CD4-positive, alpha-beta memory T cell (primary cell): ENCODE measurements around the gene RNF220. TPM values are rescaled to one million over a fixed set of nuclear protein-coding genes. Genes with fewer than 3 reads are reported as not detected.

Experiments
- CTCF ChIA-PET: fragments of 350-600 bp; sonication (Branson Sonifier 250); formaldehyde crosslinking; loops from one replicate; lab custom pipeline; 2021; ENCODE audit warnings: inconsistent platforms; ENCODE audit not compliant: partially characterized antibody; lab: Charles Lee
- POLR2A ChIA-PET: fragments of 350-600 bp; sonication (Branson Sonifier 250); formaldehyde crosslinking; loops from one replicate; lab custom pipeline; 2021; ENCODE audit not compliant: partially characterized antibody; lab: Charles Lee
- DNase-seq, 5 donors: peaks; one replicate each; pipeline versions ENCODE4 v3.0.0 to v3.0.0-alpha.2; 2020 to 2022; ENCODE audit warnings: mixed read lengths in 1 of 5
- H3K27ac ChIP-seq: one replicate; pipeline ENCODE4 v1.7.0; 2013; ENCODE audit warnings: low read depth, low read length
- H3K27me3 ChIP-seq: 2 replicates; pipeline ENCODE4 v1.7.0; 2013; ENCODE audit warnings: mild to moderate bottlenecking, low read length, moderate library complexity; ENCODE audit not compliant: insufficient read depth
- H3K36me3 ChIP-seq: 2 replicates; pipeline ENCODE4 v1.7.0; 2013; ENCODE audit warnings: mild to moderate bottlenecking, low read length, moderate library complexity; ENCODE audit not compliant: insufficient read depth
- H3K4me1 ChIP-seq: 2 replicates; pipeline ENCODE4 v1.7.0; 2013; ENCODE audit warnings: mild to moderate bottlenecking, low read length, moderate library complexity; ENCODE audit not compliant: insufficient read depth
- H3K4me3 ChIP-seq, 2 donors: one replicate each; pipeline ENCODE4 v1.7.0; 2013; ENCODE audit warnings: low read length in 2 of 2, mild to moderate bottlenecking in 1 of 2
- H3K9me3 ChIP-seq, 2 donors: one replicate each; pipeline ENCODE4 v1.7.0; 2013; ENCODE audit warnings: low read length in 2 of 2, control low read depth in 1 of 2; ENCODE audit not compliant: control insufficient read depth in 1 of 2
- H3K27ac Mint-ChIP-seq, 7 donors: one replicate each; pipeline ENCODE4 v1.8.0; 2020 to 2021; ENCODE audit warnings: mixed read lengths in 7 of 7, mild to moderate bottlenecking in 6 of 7, inconsistent platforms in 3 of 7, moderate library complexity in 3 of 7
- H3K27me3 Mint-ChIP-seq, 2 donors: one replicate each; pipeline ENCODE4 v1.8.0; 2020 to 2021; ENCODE audit warnings: mixed read lengths in 2 of 2
- H3K36me3 Mint-ChIP-seq, 2 donors: one replicate each; pipeline ENCODE4 v1.8.0; 2020 to 2021; ENCODE audit warnings: mixed read lengths in 2 of 2, inconsistent platforms in 1 of 2, mild to moderate bottlenecking in 1 of 2
- H3K4me1 Mint-ChIP-seq, 4 donors: one replicate each; pipeline ENCODE4 v1.8.0; 2020 to 2021; ENCODE audit warnings: mixed read lengths in 4 of 4, mild to moderate bottlenecking in 1 of 4
- H3K4me3 Mint-ChIP-seq, 8 donors: one replicate each; pipeline ENCODE4 v1.8.0; 2020 to 2021; ENCODE audit warnings: mixed read lengths in 8 of 8, mild to moderate bottlenecking in 7 of 8, moderate library complexity in 6 of 8, inconsistent platforms in 3 of 8
- H3K9me3 Mint-ChIP-seq, 8 donors: one replicate each; pipeline ENCODE4 v1.8.0; 2020 to 2021; ENCODE audit warnings: mixed read lengths in 8 of 8, mild to moderate bottlenecking in 5 of 8, inconsistent platforms in 3 of 8, moderate library complexity in 1 of 8
- intact Hi-C: fragments of 100-400 bp; cut with micrococcal nuclease; formaldehyde crosslinking; loops from one replicate; pipeline ENCODE4 v1.15.1; 2023
- polyA plus RNA-seq, 2 donors: library from polyadenylated mRNA; unstranded; fragments of 300-500 nt; fragmentation: Illumina TruSeq; gene quantifications; one replicate each; pipeline ENCODE4 v1.2.3, GENCODE V29; 2021
- total RNA-seq, 2 experiments: library from RNA; stranded (reverse); gene quantifications; one replicate each; pipeline ENCODE4 v1.2.3, GENCODE V29; 2021

RNF220 gene
- total and polyA plus RNA-seq, 4 experiments from 2014 or later: 74.7 to 125 (median 111) TPM

DNA sequence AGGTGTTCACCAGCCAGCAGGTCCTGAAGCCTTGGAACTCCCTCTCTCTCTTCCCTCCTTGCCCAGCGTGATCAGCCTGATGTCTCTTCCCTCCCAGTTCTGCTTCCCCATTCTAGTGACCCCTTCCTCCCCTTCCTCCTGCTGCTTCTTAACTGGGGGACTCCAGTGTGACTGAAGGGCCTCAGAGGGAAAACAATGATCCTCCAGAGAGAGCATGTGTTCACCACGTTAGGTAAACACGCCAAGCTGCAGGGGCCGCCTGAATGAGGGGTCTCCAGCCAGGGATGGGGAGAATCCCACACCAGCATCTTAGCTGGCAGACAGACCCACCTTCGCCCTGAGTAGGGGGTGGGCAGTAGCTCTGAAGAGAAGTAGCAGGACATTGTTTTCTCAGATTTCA, 144.5 kb downstream of the RNF220 start:
- Histone ChIP-seq H3K27me3 (no peaks in the 10 kb centered on the region), H3K36me3 (no peaks in the 10 kb centered on the region), H3K4me1 (no peaks in the 10 kb centered on the region), H3K9me3 (no peaks in the 10 kb centered on the region), H3K27ac (no peak overlapping the region), H3K4me3 (no peak overlapping the region)
- no peaks in the 10 kb centered on the region for H3K9me3 Mint-ChIP-seq
- CTCF ChIA-PET: no interaction called here
- H3K27ac Mint-ChIP-seq: no peak overlapping the region
- no peak overlapping the region for H3K4me3 Mint-ChIP-seq
- no peak for DNase-seq
- peaks cover 0 to 3% (median 0%) of the 10 kb centered on the region in 4 donors for H3K4me1 Mint-ChIP-seq
- intact Hi-C loops: no loop called here
- peaks cover 15 to 22% of the 10 kb centered on the region in 2 donors for H3K27me3 Mint-ChIP-seq
- no peaks in the 10 kb centered on the region for H3K36me3 Mint-ChIP-seq
- POLR2A ChIA-PET: no interaction called here

DNA sequence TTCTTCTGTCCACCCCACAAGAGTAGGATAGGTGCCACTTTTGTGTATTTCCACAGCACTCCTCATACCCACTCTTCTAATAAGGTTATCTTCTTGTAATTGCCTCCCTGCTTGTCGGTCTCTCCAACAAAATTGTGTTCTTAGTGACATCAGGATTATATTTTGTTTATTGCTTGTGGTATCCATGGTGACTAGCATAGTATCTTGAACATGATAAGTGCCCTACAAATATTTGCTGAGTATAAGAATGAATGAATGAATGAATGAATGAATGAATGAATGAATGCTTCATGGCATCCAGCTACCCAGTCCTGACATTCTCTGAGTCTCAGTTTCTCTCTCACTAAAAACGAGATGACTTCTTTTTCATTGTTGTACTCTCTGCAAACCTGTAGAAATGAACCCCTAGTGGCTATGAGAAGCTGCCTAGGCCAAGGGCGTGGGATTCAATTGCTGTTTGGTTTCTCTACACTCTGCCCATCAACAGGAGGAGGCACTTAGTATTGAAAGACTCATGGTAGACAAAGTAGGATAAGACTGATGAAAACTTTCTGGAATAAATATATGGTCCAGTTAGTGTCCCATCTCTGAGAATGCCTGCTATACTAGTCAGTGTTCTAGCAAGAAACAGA, 148.2 kb downstream of the RNF220 start:
- Mint-ChIP-seq H3K4me3 (no peak overlapping the region), H3K36me3 (no peaks in the 10 kb centered on the region), H3K27ac (no peak overlapping the region), H3K4me1 (peaks cover 0 to 3% (median 0%) of the 10 kb centered on the region in 4 donors), H3K9me3 (no peaks in the 10 kb centered on the region), H3K27me3 (peaks cover 4 to 9% of the 10 kb centered on the region in 2 donors)
- H3K4me3 ChIP-seq: no peak overlapping the region
- DNase-seq: no peak
- H3K9me3 ChIP-seq: no peaks in the 10 kb centered on the region
- no peaks in the 10 kb centered on the region for H3K27me3 ChIP-seq
- H3K4me1 ChIP-seq: no peaks in the 10 kb centered on the region
- no peak overlapping the region for H3K27ac ChIP-seq
- intact Hi-C loops: no loop called here
- ChIA-PET POLR2A (no interaction called here), CTCF (interaction anchor here (1.9 kb wide), 1 partner anchor 19 kb away, joined by 6 read pairs; no protein-coding TSS in a partner anchor)
- H3K36me3 ChIP-seq: no peaks in the 10 kb centered on the region

DNA sequence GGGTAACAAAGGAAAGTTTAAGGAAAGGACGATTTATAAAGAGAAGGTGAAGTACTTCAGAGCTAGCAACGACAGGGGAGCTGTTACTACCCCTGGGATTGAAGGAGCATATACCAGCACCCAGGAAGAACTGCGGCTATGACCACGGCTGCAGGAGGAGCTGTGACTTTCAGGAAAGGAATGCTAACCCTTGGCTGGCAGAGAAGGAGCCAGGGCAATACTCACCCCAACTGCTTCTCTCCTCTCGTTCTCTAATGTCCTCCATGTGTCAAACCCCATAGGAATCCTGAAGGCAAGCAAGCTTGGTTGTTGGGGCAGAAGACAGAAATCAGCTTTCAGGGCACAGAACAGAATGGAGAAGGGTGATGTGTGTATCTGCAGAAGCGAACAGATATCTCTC, 148.7 kb downstream of the RNF220 start:
- Histone ChIP-seq H3K9me3 (no peaks in the 10 kb centered on the region), H3K27me3 (no peaks in the 10 kb centered on the region), H3K27ac (no peak overlapping the region), H3K4me1 (no peaks in the 10 kb centered on the region), H3K4me3 (no peak overlapping the region), H3K36me3 (no peaks in the 10 kb centered on the region)
- no peaks in the 10 kb centered on the region for H3K36me3 Mint-ChIP-seq
- H3K27ac Mint-ChIP-seq: no peak overlapping the region
- H3K4me3 Mint-ChIP-seq: no peak overlapping the region
- no peak for DNase-seq
- intact Hi-C loops: no loop called here
- POLR2A ChIA-PET: no interaction called here
- no peaks in the 10 kb centered on the region for H3K9me3 Mint-ChIP-seq
- peaks cover 7 to 9% of the 10 kb centered on the region in 2 donors for H3K27me3 Mint-ChIP-seq
- CTCF ChIA-PET: interaction anchor here (1.9 kb wide), 1 partner anchor 19 kb away, joined by 6 read pairs; no protein-coding TSS in a partner anchor
- H3K4me1 Mint-ChIP-seq: peaks cover 0 to 3% (median 0%) of the 10 kb centered on the region in 4 donors

DNA sequence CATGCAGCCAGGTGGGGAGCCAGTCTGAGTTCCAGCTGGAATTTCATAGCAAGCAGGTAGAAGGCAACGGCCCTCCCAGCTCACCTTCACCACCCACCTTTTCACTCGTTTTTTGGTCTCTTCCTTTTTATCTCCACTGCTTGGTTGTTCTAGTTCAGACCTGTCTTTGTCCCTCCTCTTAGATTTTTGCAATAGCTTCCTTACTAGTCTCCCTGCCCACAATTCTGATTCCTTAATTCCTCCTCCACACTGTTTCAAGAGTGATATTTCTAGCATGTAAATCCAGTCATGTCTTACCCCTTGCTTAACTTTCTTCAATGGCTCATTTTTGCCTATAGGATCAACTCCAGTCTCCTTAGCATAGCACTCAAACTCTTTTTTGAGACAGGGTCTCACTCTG, 149.7 kb downstream of the RNF220 start:
- no peak overlapping the region for H3K4me3 Mint-ChIP-seq
- H3K9me3 Mint-ChIP-seq: no peaks in the 10 kb centered on the region
- no peak overlapping the region for H3K4me3 ChIP-seq
- no peak overlapping the region for H3K27ac Mint-ChIP-seq
- DNase-seq: no peak
- CTCF ChIA-PET: no interaction called here
- no peaks in the 10 kb centered on the region for H3K36me3 Mint-ChIP-seq
- peaks cover 0 to 3% (median 0%) of the 10 kb centered on the region in 4 donors for H3K4me1 Mint-ChIP-seq
- intact Hi-C loops: no loop called here
- no peaks in the 10 kb centered on the region for H3K9me3 ChIP-seq
- H3K27me3 Mint-ChIP-seq: peaks cover 8 to 9% of the 10 kb centered on the region in 2 donors
- POLR2A ChIA-PET: no interaction called here
- no peaks in the 10 kb centered on the region for H3K4me1 ChIP-seq
- no peaks in the 10 kb centered on the region for H3K36me3 ChIP-seq
- H3K27me3 ChIP-seq: no peaks in the 10 kb centered on the region
- H3K27ac ChIP-seq: no peak overlapping the region

DNA sequence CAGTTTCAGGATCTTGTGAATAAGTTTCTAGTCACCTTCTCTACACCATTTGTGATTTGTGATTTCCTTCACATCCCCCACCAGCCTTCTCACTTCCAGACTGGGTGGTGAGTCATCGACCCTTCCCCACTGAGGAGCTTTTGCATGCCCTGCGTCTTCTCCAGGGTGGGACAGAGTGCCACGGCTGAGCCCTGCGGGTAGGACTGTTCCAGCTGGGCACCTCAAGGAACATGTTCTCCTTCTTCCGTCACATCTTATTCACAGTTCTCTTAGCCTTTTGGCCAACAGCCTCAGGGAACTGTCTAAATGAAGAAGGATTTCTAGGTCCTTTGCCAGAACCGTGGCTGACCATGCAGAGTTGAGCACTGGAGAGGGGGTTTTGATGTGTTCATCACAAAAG, 152.7 kb downstream of the RNF220 start:
- POLR2A ChIA-PET: no interaction called here
- CTCF ChIA-PET: no interaction called here
- Mint-ChIP-seq H3K36me3 (no peaks in the 10 kb centered on the region), H3K4me3 (no peak overlapping the region), H3K9me3 (no peaks in the 10 kb centered on the region), H3K27ac (no peak overlapping the region), H3K4me1 (peaks cover 0 to 3% (median 0%) of the 10 kb centered on the region in 4 donors), H3K27me3 (peaks cover 6 to 8% of the 10 kb centered on the region in 2 donors)
- Histone ChIP-seq H3K4me3 (no peak overlapping the region), H3K4me1 (no peaks in the 10 kb centered on the region), H3K27me3 (no peaks in the 10 kb centered on the region), H3K36me3 (no peaks in the 10 kb centered on the region), H3K9me3 (no peaks in the 10 kb centered on the region), H3K27ac (no peak overlapping the region)
- DNase-seq: no peak
- intact Hi-C loops: no loop called here

DNA sequence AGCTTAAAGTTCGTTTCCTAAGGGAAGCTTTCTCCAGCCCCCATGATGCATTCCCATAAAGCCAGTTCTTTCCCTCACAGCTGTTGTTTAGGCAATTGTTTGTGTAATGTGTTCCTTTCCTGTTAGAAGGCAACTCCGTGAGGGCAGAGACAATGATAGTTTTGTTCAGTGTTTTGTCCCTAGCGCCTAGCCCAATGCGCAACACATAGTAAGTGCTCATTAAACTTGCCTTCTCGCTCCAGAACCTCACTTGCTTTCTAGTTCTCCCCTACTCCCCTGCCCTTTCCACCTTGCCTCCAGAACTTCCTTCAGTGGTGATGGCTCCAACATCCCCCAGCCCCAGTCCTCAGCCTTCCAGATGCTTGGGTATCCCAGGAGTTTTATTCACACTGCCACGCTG, 153.8 kb downstream of the RNF220 start:
- DNase-seq: no peak
- POLR2A ChIA-PET: no interaction called here
- no peaks in the 10 kb centered on the region for H3K4me1 ChIP-seq
- no peak overlapping the region for H3K27ac Mint-ChIP-seq
- peaks cover 9 to 10% of the 10 kb centered on the region in 2 donors for H3K27me3 Mint-ChIP-seq
- no peak overlapping the region for H3K4me3 Mint-ChIP-seq
- intact Hi-C loops: no loop called here
- no peak overlapping the region for H3K4me3 ChIP-seq
- CTCF ChIA-PET: interaction anchor here (1.9 kb wide), 1 partner anchor 13 kb away, joined by 5 read pairs; no protein-coding TSS in a partner anchor
- H3K9me3 ChIP-seq: no peaks in the 10 kb centered on the region
- no peaks in the 10 kb centered on the region for H3K4me1 Mint-ChIP-seq
- no peaks in the 10 kb centered on the region for H3K36me3 ChIP-seq
- no peaks in the 10 kb centered on the region for H3K36me3 Mint-ChIP-seq
- no peaks in the 10 kb centered on the region for H3K9me3 Mint-ChIP-seq
- H3K27ac ChIP-seq: no peak overlapping the region
- H3K27me3 ChIP-seq: no peaks in the 10 kb centered on the region

DNA sequence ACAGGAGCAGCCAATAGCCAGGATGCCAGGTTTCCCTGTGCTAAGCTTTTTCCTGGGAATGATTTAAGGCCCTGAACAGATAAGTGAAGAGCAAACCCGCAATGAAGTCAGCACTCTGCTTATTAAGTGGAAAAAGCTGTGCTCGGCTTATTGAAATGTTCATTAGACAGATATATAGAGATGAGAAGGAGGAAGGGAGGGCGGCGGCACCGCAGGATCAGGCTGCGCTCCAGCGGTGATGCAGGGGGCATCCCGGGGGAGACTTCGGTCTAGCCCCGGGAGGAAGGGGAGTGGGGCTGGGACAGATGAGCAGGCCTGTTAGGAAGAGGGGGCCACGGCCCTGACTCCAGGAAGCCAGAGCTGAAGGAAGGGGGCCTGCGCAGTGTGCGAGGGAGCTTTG, 154.3 kb downstream of the RNF220 start:
- no peaks in the 10 kb centered on the region for H3K36me3 ChIP-seq
- intact Hi-C loops: no loop called here
- ChIA-PET CTCF (interaction anchor here (1.9 kb wide), 1 partner anchor 12 kb away, joined by 5 read pairs; no protein-coding TSS in a partner anchor), POLR2A (no interaction called here)
- no peak for DNase-seq
- Mint-ChIP-seq H3K4me3 (no peak overlapping the region), H3K27ac (no peak overlapping the region), H3K9me3 (no peaks in the 10 kb centered on the region), H3K36me3 (no peaks in the 10 kb centered on the region), H3K4me1 (no peaks in the 10 kb centered on the region), H3K27me3 (peaks cover 9 to 10% of the 10 kb centered on the region in 2 donors)
- H3K4me1 ChIP-seq: no peaks in the 10 kb centered on the region
- H3K9me3 ChIP-seq: no peaks in the 10 kb centered on the region
- H3K4me3 ChIP-seq: no peak overlapping the region
- no peak overlapping the region for H3K27ac ChIP-seq
- no peaks in the 10 kb centered on the region for H3K27me3 ChIP-seq
